ENCODE measurements around the gene LDHD.

DNA sequence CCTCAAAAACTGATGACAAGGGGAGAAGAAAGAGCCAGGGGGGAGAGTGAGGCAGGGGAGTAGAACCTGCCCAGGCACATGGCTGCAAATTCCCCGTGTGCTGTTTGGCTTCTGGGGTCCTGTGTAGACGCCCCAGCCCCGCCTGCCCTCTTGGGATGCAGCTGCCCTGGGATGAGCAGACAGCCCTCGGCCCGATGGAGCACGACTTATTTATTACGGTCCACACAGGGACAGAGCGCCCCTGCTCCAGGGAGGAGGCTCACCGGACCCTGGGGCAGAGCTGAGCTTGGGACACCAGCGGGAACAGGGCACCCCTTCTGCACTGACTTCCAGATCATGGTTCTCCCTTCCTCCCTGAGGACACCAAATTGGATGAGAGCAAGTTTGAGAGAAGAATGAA lies 9.1 kb downstream of the LDHD start:
- TF ChIP-seq, protein P1, sequence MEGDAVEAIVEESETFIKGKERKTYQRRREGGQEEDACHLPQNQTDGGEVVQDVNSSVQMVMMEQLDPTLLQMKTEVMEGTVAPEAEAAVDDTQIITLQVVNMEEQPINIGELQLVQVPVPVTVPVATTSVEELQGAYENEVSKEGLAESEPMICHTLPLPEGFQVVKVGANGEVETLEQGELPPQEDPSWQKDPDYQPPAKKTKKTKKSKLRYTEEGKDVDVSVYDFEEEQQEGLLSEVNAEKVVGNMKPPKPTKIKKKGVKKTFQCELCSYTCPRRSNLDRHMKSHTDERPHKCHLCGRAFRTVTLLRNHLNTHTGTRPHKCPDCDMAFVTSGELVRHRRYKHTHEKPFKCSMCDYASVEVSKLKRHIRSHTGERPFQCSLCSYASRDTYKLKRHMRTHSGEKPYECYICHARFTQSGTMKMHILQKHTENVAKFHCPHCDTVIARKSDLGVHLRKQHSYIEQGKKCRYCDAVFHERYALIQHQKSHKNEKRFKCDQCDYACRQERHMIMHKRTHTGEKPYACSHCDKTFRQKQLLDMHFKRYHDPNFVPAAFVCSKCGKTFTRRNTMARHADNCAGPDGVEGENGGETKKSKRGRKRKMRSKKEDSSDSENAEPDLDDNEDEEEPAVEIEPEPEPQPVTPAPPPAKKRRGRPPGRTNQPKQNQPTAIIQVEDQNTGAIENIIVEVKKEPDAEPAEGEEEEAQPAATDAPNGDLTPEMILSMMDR (IDR thresholded peaks at IDR 0.05; ENCODE audit: insufficient read depth, low read length) = no peak
- no peak for TF ChIP-seq REST (IDR thresholded peaks at IDR 0.05; ENCODE audit: insufficient replicate concordance, low read depth)
- no peak for TF ChIP-seq POLR2AphosphoS5 (IDR thresholded peaks at IDR 0.05; ENCODE audit: low read depth)
- no peak for TF ChIP-seq GABPA (IDR thresholded peaks at IDR 0.05; ENCODE audit: low read depth)
- TF ChIP-seq SPI1 (IDR thresholded peaks at IDR 0.05; ENCODE audit: borderline replicate concordance, low read depth) = no peak

Data from HL-60 (cell line).